NOMO-1 treated with DMSO at 0.1 percent for 48 hours (cell line): Measurements from ENCODE around the gene TOR1B.
"Not testable (repeated sequence)": the region's sequence is repeated elsewhere in the genome, so short reads cannot be mapped to it uniquely, and the experiment has no call there.

Experiments used
- DNase-seq: peaks from one replicate; lab custom pipeline; 2025; ENCODE audit not compliant: unreplicated experiment; lab: John Stamatoyannopoulos, UW

The TOR1B gene, protein sequence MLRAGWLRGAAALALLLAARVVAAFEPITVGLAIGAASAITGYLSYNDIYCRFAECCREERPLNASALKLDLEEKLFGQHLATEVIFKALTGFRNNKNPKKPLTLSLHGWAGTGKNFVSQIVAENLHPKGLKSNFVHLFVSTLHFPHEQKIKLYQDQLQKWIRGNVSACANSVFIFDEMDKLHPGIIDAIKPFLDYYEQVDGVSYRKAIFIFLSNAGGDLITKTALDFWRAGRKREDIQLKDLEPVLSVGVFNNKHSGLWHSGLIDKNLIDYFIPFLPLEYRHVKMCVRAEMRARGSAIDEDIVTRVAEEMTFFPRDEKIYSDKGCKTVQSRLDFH

DNA sequence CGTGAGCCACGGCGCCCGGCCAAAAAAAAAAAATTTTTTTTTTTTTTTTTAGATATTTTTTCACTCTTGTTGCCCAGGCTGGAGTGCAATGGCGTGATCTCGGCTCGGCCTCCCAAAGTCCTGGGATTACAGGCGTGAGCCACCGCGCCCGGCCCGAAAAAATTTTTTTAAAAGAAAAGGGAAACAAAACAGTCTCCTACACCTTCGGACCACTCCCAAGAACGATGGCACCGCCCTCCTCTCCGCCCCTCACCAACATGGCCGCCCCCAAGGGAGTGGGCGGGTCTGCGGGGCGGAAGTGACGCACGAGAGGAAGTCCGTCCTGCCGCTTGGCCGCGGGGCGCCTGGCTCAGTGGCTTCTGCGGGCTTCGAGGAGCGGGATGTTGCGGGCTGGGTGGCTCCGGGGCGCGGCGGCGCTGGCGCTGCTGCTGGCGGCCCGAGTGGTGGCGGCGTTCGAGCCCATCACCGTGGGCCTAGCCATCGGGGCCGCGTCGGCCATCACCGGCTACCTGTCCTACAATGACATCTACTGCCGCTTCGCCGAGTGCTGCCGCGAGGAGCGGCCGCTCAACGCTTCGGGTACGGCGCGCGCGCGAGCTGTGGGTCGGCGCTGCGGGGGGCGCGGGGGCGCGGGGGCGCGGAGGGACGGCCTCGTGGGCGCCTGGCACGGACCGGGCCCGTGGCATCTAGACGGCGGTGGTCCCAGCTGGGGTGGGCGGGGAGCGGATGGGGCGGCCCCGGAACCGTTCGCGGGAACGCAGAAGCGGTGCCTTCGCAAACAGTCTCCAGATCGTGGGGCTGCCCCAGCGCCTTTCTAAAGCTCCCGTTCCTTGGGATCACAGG is at the start of gene TOR1B:
TOR1B (plus strand) TSS at position 352 of the 843 bp plus-strand sequence; CDS start at position 381, 29 bp downstream.
- peak; percentile 83 for DNase-seq

DNA sequence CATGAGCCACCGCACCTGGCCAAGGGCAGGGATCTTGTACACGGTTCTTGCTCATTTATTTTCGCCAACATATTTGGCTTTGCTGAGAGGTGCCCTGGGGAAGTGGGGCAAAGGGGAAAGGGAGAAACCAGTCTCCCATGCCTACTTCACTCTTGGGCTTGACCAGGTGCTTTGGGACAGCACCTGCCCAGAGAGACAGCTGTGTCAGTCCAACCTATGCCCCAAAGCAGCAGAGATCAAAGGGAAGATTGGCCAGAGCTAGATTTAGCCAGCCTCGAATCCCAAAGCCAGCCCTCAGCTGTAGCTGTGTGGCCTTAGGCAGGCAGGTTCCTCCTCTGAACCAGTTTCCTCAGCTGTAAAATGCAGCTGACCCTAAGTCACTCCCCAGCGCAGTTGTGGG is 47.8 kb upstream of the TOR1B start:
- DNase-seq, result no peak

DNA sequence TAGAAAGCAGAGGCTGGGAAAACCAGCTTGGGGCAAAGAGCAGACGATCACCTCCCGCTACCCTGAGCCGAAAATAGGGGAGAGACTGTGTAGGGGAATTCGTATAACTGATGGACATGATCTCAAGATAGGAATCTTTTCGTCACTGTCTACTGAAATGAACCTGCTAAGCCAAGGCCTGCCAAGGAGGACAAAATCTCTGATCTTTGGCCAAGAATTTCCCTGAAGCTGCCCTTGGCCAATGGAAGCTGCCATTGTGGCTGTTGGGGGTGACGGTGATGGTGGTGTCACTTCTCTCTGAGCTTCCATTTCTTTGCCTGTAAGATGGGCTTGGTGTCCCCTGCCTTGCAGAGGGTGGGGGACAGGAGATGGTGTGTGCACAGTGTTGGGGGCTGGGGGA is 46.8 kb upstream of the TOR1B start:
- no peak for DNase-seq

DNA sequence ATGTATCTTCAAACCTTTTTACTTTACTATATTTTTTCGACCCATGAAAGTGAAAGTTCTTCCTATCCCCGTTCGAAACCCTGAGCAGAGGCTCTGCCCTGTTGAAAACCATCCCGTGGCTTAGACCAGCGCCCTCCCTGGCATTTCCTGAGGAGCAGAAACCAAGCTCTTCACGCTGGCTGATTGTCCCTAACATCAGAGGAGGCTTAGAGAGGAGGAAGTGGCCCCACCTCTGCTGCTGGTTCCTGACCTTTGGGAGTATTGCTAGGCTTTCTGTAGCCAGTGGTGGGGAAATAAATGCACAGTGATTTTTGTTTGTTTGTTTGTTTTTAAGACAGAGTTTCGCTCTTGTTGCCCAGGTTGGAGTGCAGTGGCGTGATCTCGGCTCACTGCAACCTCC is 45.9 kb upstream of the TOR1B start:
- DNase-seq, result peak; percentile 44

DNA sequence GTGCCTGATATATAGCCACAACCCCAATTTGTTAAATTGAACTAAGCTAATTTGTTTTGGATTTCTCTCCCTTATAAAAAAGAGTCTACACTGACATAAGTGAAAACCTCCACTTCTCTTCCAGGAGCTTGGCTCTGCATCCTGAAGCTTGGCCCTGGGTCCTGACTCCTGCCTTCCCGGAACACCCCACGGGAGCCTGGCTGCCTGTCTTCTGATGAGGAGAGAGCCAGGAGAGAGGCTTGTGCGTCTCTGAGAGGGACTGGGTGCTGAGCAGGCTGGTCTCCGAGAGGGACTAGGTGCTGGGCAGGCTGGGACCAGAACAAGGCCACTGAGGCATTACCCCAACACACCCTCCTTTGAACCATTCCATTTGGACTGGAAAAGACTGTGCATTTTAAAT is 43.7 kb upstream of the TOR1B start:
- DNase-seq, result no peak

DNA sequence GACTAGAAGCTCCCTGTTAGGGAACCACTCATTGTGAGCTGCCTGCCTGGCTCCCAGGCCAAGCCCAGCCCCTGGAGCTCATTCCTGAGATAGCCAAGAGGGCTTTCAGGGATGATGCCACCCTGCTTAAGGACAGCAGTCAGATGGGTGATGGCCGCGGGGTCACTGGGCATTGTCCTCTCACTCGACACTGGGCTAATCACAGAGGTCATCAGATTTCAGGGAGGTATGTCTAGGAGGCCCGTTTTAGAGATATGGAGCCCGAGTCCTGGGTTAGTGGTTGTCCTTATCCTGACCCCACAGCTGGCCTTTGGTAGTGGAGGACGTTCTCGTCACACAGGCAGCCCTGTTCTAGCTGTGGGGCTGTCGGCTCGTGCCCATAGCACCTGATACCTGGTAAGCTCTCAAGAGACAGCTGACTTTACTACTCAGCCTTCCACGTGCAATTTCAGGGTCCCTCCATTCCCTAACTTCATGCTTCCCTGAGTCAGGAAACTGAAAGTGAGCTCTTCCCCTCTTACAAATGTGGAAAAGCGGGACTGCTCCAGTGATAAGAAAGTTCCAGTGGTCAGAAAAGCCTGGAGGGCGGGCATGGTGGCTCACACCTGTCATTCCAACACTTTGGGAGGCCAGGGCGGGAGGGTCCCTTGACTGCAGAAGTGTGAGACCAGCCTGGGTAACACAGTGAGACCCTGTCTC is 43.0 kb upstream of the TOR1B start:
- no peak for DNase-seq

DNA sequence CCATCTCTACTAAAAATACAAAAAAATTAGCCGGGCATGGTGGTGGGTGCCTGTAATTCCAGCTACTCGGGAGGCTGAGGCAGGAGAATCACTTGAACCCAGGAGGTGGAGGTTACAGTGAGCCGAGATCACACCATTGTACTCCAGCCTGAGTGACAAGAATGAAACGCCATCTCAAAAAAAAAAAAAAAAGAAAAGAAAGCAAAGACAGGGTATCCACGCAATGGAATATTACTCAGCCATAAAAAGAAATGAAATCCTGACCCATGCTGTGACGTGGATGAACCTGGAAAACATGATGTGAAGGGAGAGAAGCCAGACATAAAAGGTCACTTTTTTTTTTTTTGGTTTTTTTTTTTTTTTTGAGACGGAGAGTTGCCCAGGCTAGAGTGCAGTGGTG is 42.2 kb upstream of the TOR1B start:
- not testable (repeated sequence) for DNase-seq

DNA sequence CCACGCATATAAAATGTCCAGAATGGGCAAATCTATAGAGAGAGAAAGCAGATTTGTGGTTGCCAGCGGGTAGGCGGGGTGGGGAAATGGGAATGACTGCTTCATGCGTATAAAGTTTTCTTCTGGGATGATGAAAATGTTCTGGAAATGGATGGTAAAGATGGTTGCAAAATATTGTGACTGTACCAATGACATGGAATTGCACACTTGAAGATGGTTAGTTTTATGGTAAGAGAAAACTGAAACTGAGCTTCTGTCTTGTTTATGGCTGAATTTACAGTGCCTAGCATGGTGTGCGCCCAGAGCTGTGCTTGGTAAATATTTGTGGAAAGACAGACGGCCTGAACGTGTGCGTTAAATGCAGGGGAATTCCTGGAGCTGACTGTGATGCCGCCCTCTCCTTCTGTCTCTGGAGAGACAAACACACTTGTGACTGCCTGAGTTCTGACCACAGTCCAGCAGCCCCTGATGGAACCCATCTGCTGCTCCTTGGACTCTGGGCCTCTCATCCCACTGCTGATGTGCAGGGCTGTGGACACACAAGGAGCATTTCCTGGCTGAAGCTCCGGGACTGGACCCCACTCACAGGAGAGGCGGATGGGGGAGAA is 41.6 kb upstream of the TOR1B start:
- DNase-seq, result no peak

DNA sequence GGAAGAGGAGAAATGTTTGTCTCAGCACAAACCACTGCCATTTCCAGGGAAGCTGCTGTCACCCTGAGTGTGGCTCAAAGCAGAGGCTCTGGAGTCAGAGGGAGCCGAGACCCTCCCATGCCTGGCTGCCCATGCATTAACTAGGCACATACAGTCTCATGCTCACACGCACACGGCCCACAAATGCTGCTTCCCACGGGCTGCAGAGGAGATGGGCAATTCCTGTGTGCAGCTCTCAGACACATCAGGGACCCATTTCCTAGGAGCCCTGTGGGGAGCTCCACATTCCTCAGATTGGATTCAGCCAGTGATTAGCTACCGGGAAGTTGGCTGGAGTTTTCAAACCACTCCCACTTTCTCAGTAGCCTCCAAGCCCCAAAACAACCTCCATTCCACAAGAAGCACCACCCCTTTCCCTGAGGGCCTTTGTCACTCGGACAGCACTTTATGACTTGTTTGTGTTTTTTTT is 41.0 kb upstream of the TOR1B start:
- DNase-seq, result no peak

DNA sequence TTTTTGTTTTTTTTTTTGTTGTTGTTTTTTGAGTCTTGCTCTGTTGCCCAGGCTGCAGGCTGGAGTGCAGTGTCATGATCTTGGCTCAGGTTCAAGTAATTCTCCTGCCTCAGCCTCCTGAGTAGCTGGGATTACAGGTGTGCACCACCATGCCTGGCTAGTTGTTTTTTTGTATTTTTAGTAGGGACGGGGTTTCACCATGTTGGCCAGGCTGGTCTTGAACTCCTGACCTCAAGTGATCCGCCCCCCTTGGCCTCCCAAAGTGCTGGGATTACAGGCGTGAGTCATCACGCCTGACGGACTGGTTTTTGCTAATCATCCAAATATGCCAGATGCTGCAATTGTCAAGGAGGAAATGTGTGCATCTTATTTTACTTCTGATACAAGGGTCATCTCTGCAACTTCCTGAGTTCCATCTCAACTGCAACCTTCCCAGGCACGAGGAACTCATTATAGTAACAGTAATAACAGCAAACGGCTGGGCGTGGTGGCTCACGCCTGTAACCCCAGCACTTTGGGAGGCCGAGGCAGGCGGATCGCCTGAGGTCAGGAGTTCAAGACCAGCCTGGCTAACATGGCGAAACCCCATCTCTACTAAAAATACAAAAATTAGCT is 40.5 kb upstream of the TOR1B start:
- DNase-seq, result peak; percentile 82

DNA sequence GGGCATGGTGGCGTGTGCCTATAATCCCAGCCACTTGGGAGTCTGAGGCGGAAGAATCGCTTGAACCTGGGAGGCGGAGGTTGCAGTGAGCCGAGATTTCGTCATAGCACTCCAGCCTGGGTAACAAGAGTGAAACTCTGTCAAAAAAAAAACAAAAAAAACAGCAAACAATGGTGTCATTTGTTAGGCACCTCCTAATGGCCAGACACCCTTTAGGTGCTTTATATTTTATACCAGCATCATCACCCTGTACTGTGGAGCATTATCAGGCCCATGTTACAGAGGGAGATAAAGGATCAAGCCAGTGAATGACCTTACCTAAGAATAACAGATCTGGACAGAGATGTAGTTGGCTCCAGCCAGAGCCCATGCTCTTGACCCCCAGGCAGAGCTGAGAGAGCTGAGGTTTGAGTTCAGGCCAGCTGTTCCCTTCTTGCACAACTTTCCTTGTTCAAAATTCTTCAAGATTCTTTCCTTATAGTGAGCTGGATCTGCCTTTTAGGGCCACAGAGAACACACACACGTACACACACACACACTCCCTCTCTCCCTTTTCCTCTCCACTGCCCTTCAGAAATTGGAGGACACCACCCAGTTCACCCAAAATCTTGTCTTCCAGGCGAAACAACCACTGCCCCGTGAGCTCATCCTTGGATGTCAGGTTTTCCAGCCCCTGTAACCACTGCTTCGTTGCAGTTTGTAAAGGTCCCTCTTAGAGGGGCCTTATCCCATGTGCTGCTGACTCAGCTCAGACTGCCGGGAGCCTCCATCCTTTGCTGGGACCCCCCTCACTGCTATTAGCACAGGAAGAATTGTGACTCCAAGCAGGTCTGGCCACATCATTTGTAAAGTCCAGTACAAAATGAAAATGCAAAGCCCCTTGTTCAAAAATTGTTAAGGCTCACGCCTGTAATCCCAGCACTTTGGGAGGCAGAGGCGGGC is 39.7 kb upstream of the TOR1B start:
- DNase-seq, result peak; percentile 28

DNA sequence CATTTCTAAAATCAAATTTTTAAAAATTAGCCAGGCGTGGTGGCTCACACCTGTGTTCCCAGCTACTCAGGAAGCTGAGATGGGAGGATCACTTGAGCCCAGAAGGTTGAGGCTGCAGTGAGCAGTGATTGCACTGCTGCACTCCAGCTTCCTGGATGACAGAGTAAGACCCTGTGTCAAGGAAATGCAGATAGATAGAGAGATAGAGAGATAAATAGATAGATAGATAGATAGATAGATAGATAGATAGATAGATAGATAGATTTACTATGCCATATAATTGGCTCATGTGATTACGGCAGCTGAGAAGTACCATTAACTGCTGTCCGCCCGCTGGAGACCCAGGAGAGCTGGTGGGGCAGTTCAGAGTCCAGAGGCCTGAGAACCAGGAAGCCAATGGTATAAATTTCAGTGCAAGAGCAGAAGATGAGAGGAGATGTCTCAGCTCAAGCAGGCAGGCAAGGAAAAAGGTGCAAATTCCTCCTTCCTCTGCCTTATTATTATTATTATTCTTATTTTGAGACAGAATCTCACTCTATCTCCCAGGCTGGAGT is 37.1 kb upstream of the TOR1B start:
- no peak for DNase-seq

DNA sequence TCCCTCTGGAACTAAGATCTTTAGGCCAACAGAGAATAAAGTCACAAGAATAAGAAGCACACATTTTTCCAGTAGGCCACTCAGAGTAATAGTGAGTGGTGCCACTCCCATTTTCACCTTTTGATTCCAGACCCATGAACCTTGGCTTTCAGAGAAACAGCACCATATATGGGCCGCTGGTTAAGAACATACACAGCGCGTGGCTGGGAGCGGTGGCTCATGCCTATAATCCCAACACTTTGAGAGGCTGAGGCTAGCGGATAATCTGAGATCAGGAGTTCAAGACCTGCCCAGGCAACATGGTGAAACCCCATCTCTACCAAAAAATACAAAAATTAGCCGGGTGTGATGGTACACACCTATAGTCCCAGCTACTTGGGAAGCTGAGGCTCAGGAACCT is 34.5 kb upstream of the TOR1B start:
- no peak for DNase-seq

DNA sequence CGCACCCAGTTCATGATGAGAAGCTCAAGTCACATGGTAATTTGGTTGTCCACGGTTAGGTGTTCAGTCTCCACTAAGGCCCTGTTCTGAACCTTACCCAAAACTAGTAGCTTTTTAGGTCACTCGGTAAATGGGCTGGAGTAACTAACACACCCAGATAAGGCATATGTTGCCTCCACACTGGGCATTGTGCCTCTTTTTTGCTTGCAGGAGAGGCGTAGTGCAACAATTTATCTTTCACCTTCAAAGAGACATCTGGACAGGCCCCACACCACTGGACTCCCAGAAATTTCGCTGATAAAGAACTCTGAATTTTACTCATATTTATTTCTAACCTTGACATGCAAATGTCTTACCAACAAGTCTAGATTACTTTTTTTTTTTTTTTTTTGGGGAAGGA is 33.3 kb upstream of the TOR1B start:
- DNase-seq, result no peak

DNA sequence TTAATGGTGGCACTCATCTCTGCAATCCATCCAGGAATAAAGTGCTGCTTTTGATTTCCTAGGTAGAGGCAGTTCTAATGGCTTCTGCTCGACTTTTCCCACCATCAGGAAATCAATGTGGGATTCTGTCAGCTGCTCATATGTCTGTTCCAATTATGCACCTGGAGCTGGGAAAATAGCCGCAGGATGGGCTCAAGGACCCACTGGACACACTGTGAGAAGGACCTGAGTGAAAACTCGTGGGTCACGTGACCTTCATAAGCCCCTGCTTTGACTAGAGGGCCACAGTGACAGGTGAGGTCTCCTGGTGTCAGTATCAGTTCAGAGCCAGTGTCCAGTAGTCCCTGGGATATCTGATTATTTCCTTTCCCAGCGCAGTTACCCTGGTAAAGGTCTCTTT is 32.2 kb upstream of the TOR1B start:
- DNase-seq, result no peak

DNA sequence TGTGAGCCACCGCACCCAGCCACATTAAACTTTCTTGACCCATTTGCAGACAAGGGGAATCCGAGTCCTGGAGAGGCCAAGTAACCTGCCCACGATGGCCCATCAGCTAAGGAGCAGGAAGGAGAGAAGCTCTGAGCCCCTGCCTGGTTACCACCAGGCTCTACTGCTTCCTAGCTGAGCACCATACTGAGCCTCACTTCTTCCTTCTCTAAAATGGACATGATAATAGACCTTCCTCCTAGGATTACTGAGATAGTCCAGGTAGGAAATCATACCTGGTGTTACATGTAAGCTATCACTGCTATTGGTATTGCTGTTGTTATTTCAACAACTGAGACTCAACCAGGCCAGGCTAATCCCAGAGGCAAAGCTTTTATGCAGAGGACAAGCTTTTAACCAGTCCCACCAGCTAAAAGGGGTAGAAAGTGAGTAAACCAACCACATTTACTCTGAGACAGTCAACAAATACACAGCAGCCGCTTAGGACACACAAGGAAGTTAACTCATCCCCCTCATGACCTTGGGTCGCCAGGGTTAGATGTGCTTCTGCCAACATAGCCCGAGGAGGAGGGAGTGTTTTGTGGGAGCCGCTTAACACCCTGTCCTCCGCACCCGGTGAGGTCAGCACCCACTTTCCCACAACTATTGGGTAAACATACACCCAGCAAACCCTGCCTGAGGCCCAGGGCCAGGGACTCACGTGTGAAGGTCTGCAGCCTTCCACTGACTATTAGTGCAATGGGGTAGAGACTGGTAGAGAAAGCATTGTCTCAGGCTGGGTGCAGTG is 29.5 kb upstream of the TOR1B start:
- peak; percentile 8 for DNase-seq

DNA sequence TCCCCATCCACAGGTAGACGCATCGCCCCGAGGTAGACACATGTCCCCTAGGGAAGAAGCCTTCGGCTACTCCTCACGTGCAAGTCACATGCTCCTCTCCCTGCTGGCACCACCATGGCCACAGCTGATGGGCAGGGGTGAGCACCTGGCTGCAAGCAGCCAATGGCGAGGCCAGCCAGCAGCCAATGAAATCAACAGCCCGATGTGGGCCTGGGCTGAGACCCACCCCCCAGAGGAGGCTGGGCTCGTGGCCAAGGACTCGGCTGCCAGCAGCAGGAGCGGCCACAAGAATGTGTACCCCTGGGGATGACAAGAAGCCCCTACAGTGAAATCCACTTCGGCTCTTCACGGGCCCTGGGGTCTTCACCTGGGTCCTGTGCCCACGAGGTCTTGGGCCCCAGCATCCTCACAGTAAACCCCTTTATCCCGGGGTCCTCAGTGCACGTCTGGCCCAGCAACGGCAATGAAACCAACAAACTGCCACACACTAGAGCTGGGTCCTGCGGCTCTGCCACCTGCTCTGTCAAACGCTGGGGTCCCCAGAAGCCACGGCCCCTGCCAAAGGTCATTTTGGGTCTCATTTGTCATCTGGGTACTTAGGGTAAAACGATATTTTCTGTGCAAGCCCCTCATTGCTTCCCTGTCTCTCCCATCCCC is 28.1 kb upstream of the TOR1B start:
- DNase-seq, result no peak

DNA sequence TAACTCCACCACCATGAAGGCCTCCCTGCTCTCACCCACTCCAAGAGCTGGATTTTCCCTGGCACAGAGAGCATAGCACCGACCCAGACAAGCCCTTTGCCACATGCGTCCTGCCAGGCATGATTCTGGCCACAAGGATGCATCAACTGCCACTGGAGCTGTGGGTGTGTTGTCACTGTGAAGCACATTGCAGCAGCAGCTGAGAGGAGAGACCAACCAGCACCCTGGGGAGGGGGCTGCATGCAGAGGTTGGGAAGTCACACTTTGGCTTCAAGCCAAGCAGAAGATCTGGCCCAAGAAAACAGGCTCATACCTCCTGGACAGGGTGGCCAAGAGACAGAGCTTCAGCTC is 27.6 kb upstream of the TOR1B start:
- no peak for DNase-seq
